Endothelial cell (in vitro differentiated cells): ENCODE measurements around the gene SERAC1. TPM values are rescaled to one million over a fixed set of nuclear protein-coding genes. Genes with fewer than 3 reads are reported as not detected.

Experiments used
- DNase-seq: peaks from one replicate; pipeline ENCODE4 v3.0.0; 2021; ENCODE audit warnings: low spot score
- H3K27ac Mint-ChIP-seq: one replicate; pipeline ENCODE4 v1.8.0; 2021; ENCODE audit warnings: mixed read lengths, inconsistent platforms; ENCODE audit not compliant: unreplicated experiment
- H3K27me3 Mint-ChIP-seq: one replicate; pipeline ENCODE4 v1.8.0; 2021; ENCODE audit warnings: mild to moderate bottlenecking, moderate library complexity, mixed read lengths, inconsistent platforms; ENCODE audit not compliant: unreplicated experiment
- H3K36me3 Mint-ChIP-seq: one replicate; pipeline ENCODE4 v1.8.0; 2021; ENCODE audit warnings: mild to moderate bottlenecking, low read depth, mixed read lengths, inconsistent platforms; ENCODE audit not compliant: unreplicated experiment
- H3K4me1 Mint-ChIP-seq: one replicate; pipeline ENCODE4 v1.8.0; 2021; ENCODE audit warnings: mild to moderate bottlenecking, mixed read lengths, inconsistent platforms; ENCODE audit not compliant: unreplicated experiment
- H3K4me3 Mint-ChIP-seq: one replicate; pipeline ENCODE4 v1.8.0; 2021; ENCODE audit warnings: mild to moderate bottlenecking, mixed read lengths, inconsistent platforms; ENCODE audit not compliant: unreplicated experiment
- H3K9me3 Mint-ChIP-seq: one replicate; pipeline ENCODE4 v1.8.0; 2021; ENCODE audit warnings: mixed read lengths, inconsistent platforms; ENCODE audit not compliant: unreplicated experiment
- total RNA-seq: library from RNA; stranded (reverse); fragmentation: NEBNext Ultra II Directional; extraction: Animal tissue kit (Norgen Biotek cat#: 25700); gene quantifications from one replicate; pipeline ENCODE4 v1.2.1, GENCODE V29; 2021; ENCODE audit not compliant: unreplicated experiment
- TF ChIP-seq, protein P1 (sequence below): fragments of 200-600 bp; sonication (generic); IDR thresholded peaks from one replicate; pipeline ENCODE4 v1.5.0; 2021; ENCODE audit warnings: antibody characterized with exemption; ENCODE audit not compliant: unreplicated experiment

The SERAC1 gene
- total RNA-seq, 1 donor from 2014 or later, result 13.8 TPM

DNA sequence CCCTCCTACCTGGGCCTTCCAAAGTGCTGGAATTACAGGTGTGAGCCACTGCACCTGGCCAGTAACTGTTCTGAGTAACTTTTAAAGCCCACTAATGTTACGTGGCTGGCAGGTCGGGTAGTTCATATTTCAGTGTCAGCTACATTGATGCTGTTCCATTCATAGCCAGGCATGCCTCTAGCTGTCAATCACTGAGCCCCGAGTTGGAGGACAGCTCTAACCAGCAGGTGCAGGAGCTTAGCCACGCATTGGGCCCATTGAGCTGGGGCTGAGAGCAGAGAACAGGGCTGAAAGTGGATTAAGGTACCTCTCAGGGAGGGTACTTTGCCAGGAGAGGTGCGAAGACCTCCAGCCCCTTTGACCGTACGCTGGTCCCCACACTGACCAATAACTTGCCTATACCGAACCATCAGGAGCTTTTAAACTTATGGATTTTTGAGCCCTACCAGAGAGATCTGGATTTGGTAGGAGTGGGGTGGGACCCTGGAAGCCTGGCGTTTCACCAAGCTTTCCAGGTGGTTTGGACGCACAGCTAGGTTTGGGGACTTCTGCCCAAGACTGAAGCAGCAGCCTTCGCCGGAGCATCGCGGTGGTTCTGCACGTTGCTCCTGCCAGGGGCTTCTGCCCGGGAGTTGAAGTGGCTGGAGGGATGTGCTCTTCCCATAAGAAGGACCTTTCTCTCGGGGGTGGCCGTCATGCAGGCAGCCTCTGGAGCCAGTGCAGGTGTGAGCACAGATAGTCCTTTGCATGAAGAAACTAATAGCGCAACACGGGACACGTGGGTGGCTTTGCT is 82.6 kb downstream of the SERAC1 start:
- H3K4me1 Mint-ChIP-seq, result peaks cover 3% of the 10 kb centered on the region
- no peaks in the 10 kb centered on the region for H3K9me3 Mint-ChIP-seq
- no peak overlapping the region for H3K27ac Mint-ChIP-seq
- H3K27me3 Mint-ChIP-seq, result peaks cover 6% of the 10 kb centered on the region
- H3K4me3 Mint-ChIP-seq, result no peak overlapping the region
- H3K36me3 Mint-ChIP-seq, result peaks cover 35% of the 10 kb centered on the region
- TF ChIP-seq, protein P1, sequence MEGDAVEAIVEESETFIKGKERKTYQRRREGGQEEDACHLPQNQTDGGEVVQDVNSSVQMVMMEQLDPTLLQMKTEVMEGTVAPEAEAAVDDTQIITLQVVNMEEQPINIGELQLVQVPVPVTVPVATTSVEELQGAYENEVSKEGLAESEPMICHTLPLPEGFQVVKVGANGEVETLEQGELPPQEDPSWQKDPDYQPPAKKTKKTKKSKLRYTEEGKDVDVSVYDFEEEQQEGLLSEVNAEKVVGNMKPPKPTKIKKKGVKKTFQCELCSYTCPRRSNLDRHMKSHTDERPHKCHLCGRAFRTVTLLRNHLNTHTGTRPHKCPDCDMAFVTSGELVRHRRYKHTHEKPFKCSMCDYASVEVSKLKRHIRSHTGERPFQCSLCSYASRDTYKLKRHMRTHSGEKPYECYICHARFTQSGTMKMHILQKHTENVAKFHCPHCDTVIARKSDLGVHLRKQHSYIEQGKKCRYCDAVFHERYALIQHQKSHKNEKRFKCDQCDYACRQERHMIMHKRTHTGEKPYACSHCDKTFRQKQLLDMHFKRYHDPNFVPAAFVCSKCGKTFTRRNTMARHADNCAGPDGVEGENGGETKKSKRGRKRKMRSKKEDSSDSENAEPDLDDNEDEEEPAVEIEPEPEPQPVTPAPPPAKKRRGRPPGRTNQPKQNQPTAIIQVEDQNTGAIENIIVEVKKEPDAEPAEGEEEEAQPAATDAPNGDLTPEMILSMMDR, result no peak
- DNase-seq, result no peak

DNA sequence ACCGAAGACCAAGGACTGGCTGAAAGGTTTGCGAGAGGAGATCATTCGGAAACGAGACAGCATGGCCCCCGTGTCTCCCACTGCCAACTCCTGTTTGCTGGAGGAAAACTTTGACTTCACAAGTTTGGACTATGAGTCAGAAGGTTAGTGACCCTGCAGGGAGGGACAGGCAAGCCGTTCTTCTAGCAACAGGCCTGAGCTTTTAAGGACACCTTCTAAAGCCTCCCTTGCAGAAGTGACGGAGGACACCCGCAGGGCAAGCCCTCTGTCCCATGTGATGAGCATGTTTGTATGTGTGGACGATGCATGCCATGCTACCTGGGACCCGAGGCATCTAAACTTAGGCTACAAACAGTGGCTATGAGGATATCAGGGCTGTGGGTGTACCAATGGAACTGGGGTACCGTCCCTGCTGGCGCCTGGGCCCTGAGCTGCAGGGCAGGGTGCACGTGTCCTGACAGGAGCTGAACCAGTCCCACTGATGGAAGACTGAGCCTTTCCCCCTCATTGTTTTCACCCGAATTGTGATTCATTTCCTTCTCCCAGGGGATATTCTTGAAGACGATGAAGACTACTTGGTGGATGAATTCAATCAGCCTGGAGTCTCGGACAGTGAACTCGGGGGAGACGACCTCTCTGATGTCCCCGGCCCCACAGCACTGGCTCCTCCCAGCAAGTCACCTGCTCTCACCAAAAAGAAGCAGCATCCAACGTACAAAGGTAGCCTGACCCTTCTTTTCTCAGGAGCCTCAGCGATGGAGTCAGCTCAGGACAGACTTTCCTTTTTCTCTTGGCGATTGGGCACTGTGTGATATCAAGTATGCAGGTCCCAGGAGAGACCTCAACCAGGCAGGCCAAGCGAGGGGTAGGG is 84.4 kb downstream of the SERAC1 start:
- no peak for DNase-seq
- Mint-ChIP-seq H3K27me3 (peaks cover 6% of the 10 kb centered on the region), H3K4me3 (peak overlapping the region; percentile 42), H3K4me1 (peaks cover 3% of the 10 kb centered on the region), H3K27ac (no peak overlapping the region), H3K36me3 (peaks cover 29% of the 10 kb centered on the region), H3K9me3 (no peaks in the 10 kb centered on the region)
- TF ChIP-seq, protein P1, result no peak

- Mint-ChIP-seq H3K4me3 (no peak overlapping the region), H3K4me1 (peaks cover 3% of the 10 kb centered on the region), H3K36me3 (peaks cover 32% of the 10 kb centered on the region), H3K27me3 (peaks cover 5% of the 10 kb centered on the region), H3K9me3 (no peaks in the 10 kb centered on the region), H3K27ac (no peak overlapping the region)
- TF ChIP-seq, protein P1, result no peak
- DNase-seq, result no peak
These were observed 86.5 kb downstream of the SERAC1 start for GRCh38 chr6:158081657-158081935.

DNA sequence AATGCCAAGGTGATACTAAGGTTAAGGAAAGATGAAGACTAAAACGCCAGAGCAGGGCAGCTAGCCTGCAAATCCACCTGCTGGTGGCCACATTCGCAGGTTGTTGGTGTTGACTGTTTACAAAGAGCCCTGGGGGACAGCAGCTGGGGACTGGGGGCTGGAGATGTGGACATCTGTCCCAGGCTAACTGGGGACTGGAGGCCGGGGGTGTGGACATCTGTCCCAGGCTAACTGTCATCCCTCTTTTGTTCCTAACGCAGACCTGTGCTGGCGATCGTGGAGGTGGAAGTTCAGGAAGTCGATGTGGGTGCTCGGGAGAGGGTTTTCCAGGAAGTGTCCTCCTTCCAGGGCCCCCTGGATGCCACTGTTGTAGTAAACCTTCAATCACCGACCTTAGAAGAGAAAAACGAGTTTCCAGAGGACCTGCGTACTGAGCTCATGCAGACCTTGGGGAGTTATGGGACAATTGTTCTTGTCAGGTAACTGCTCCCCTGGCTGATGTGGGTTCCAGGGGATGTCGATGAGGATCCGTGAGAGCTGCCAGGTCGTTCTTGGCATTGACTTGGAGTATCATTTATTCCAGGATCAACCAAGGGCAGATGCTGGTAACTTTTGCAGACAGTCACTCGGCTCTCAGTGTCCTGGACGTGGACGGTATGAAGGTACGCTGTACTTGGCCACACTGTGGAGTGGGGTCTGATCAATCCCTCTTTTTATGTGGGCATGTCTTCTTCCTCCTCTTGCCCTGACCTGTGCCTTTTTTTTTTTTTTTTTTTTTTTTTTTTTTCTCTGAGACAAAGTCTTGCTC is 87.0 kb downstream of the SERAC1 start:
- Mint-ChIP-seq H3K4me1 (peaks cover 3% of the 10 kb centered on the region), H3K4me3 (no peak overlapping the region), H3K9me3 (no peaks in the 10 kb centered on the region), H3K36me3 (peaks cover 36% of the 10 kb centered on the region), H3K27me3 (peaks cover 5% of the 10 kb centered on the region), H3K27ac (no peak overlapping the region)
- TF ChIP-seq, protein P1, result no peak
- no peak for DNase-seq
